HepG2 (cell line): ENCODE results near the gene ACTN4. TPM values are rescaled to one million over a fixed set of nuclear protein-coding genes. Genes with fewer than 3 reads are reported as not detected.

Source experiments
- ARID2 ChIP-seq: sonication (generic); formaldehyde crosslinking; IDR thresholded peaks from 2 replicates; pipeline ENCODE4 v1.8.1; 2022; ENCODE audit warnings: mild to moderate bottlenecking, missing genetic modification reagents, borderline replicate concordance
- BATF2 ChIP-seq: sonication (generic); formaldehyde crosslinking; IDR thresholded peaks from 2 replicates; pipeline ENCODE4 v1.8.0; 2022; ENCODE audit warnings: mild to moderate bottlenecking, missing genetic modification reagents, moderate library complexity
- CBFB ChIP-seq: sonication (generic); formaldehyde crosslinking; IDR thresholded peaks from 2 replicates; pipeline ENCODE4 v1.4.0; 2020; ENCODE audit warnings: missing genetic modification reagents
- CREM ChIP-seq, 2 experiments: sonication (generic) in 1 of 2; formaldehyde crosslinking in 1 of 2; IDR thresholded peaks; 2 replicates each; pipeline versions ENCODE4 v1.4.0 to v1.6.1; 2016 to 2020; ENCODE audit warnings: antibody characterized with exemption in 1 of 2, mild to moderate bottlenecking in 1 of 2, missing genetic modification reagents in 1 of 2
- MBD4 ChIP-seq: IDR thresholded peaks from 2 replicates; pipeline ENCODE4 v1.6.1; 2012; ENCODE audit warnings: low read length, inconsistent platforms, borderline replicate concordance
- NFE2L2 ChIP-seq: fragments of 150-350 bp; IDR thresholded peaks from 2 replicates; pipeline ENCODE4 v1.6.1; 2014; ENCODE audit warnings: low read length
- PPARG ChIP-seq: conservative IDR thresholded peaks from 2 replicates; pipeline ENCODE4 v1.6.1; 2016; ENCODE audit warnings: missing biosample characterization, missing genetic modification reagents
- PRDM4 ChIP-seq: sonication (generic); formaldehyde crosslinking; IDR thresholded peaks from 2 replicates; pipeline ENCODE4 v1.9.0; 2021; ENCODE audit warnings: missing genetic modification reagents, borderline replicate concordance
- RFX3 ChIP-seq: IDR thresholded peaks from 2 replicates; pipeline ENCODE4 v1.6.1; 2016; ENCODE audit warnings: missing biosample characterization, missing genetic modification reagents
- RFXANK ChIP-seq: IDR thresholded peaks from 2 replicates; pipeline ENCODE4 v1.6.1; 2016
- UBTF ChIP-seq: sonication (generic); formaldehyde crosslinking; IDR thresholded peaks from 2 replicates; pipeline ENCODE4 v1.4.0; 2020; ENCODE audit warnings: mild to moderate bottlenecking, missing genetic modification reagents
- ZFP41 ChIP-seq: sonication (generic); formaldehyde crosslinking; IDR thresholded peaks from 2 replicates; pipeline ENCODE4 v1.4.0; 2020; ENCODE audit warnings: mild to moderate bottlenecking, missing genetic modification reagents, borderline replicate concordance
- ZNF143 ChIP-seq: sonication (generic); formaldehyde crosslinking; IDR thresholded peaks from 2 replicates; pipeline ENCODE4 v1.4.0; 2020; ENCODE audit warnings: missing genetic modification reagents
- ZNF232 ChIP-seq: sonication (generic); formaldehyde crosslinking; IDR thresholded peaks from 2 replicates; pipeline ENCODE4 v1.4.0; 2020; ENCODE audit warnings: missing genetic modification reagents, borderline replicate concordance
- ZNF451 ChIP-seq: sonication (generic); formaldehyde crosslinking; IDR thresholded peaks from 2 replicates; pipeline ENCODE4 v1.5.0; 2020; ENCODE audit warnings: mild to moderate bottlenecking, missing genetic modification reagents
- polyA plus RNA-seq, 8 experiments: library from polyadenylated mRNA; depleted of rRNA in 3 of 8; stranded (reverse) in 7 of 8; unstranded in 1 of 8; fragments of >200 nt; fragmentation: Illumina TruSeq in 4 of 8; extraction: Trizol in 4 of 8; gene quantifications; 2 replicates each; pipeline versions ENCODE4 v1.2.1 to v1.2.3, GENCODE V29; 2011 to 2016; ENCODE audit warnings: low read depth in 4 of 8, missing spikeins in 1 of 8, mixed read lengths in 1 of 8; ENCODE audit not compliant: insufficient read depth in 1 of 8
- total RNA-seq, 5 experiments: library from RNA; depleted of rRNA; stranded (reverse); fragments of >200 nt; fragmentation: Illumina TruSeq; extraction: Trizol; gene quantifications; 2 replicates each; pipeline ENCODE4 v1.2.3, GENCODE V29; 2016; ENCODE audit warnings: low read depth in 1 of 5
- TF ChIP-seq, protein P1 (sequence below): sonication (generic); formaldehyde crosslinking; IDR thresholded peaks from 2 replicates; pipeline ENCODE4 v1.8.1; 2023; ENCODE audit warnings: missing genetic modification reagents, inconsistent platforms, borderline replicate concordance
- TF ChIP-seq, protein P2 (sequence below): sonication (generic); formaldehyde crosslinking; IDR thresholded peaks from 2 replicates; pipeline ENCODE4 v1.5.0; 2020; ENCODE audit warnings: missing genetic modification reagents, mild to moderate bottlenecking, borderline replicate concordance
- TF ChIP-seq, protein P3 (sequence below): sonication (generic); formaldehyde crosslinking; IDR thresholded peaks from 2 replicates; pipeline ENCODE4 v1.5.0; 2020; ENCODE audit warnings: mild to moderate bottlenecking, missing genetic modification reagents, borderline replicate concordance

The ACTN4 gene
- total and polyA plus RNA-seq, 2 of the 13 experiments (the other 11 are each of a cell fraction or from before 2014, with no cell fraction given) = 171 to 192 TPM

DNA sequence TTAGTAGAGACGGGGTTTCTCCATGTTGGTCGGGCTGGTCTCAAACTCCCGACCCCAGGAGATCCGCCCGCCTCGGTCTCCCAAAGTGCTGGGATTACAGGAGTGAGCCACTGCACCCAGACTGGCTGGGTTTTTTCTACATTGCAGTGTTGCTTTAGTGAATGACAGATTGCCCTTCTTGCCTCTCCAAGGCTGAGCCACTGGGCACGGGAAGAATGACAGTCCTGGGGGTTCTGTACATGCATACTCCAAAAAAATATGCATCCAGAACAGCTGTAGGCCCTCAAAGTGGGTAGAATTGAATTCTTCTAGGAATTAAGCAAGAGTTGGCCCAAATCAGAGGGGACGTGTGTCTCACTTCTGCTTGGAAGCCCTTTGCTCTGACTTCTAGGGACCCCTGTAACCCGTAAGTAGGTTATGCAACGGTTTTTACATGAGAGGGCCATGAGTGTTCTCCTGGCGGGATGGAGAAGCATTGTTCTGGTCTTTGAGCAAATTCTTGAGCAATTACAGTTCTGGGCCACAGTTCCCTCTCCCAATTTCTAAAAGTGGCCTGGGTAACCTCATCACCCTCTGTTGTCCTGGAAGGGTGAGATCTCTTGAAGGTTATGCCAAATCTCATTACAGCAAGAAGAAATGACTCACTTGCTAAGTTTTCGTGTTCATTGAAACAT is 3.6 kb downstream of the ACTN4 start (continued):
- TF ChIP-seq, protein P1, sequence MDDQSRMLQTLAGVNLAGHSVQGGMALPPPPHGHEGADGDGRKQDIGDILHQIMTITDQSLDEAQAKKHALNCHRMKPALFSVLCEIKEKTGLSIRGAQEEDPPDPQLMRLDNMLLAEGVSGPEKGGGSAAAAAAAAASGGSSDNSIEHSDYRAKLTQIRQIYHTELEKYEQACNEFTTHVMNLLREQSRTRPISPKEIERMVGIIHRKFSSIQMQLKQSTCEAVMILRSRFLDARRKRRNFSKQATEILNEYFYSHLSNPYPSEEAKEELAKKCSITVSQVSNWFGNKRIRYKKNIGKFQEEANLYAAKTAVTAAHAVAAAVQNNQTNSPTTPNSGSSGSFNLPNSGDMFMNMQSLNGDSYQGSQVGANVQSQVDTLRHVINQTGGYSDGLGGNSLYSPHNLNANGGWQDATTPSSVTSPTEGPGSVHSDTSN (CRISPR knock-in tag) = no peak
- TF ChIP-seq ZNF232 (CRISPR knock-in tag) (no peak), ARID2 (CRISPR knock-in tag) (no peak), RFXANK (CRISPR knock-in tag) (no peak), CBFB (CRISPR knock-in tag) (no peak), NFE2L2 (no peak), BATF2 (CRISPR knock-in tag) (no peak), UBTF (CRISPR knock-in tag) (0 out of 2 replicates have a peak, but pooled peaks have one; percentile 6), CREM (IDR thresholded peaks at IDR 0.05) (0 out of 2 replicates have a peak, but pooled peaks have one; percentile 12), CREM (CRISPR knock-in tag; IDR thresholded peaks at IDR 0.05) (no peak), MBD4 (no peak), ZNF143 (CRISPR knock-in tag) (no peak), ZNF451 (CRISPR knock-in tag) (no peak), PRDM4 (CRISPR knock-in tag) (no peak), PPARG (CRISPR knock-in tag) (no peak), ZFP41 (no peak), RFX3 (no peak)
- TF ChIP-seq, protein P2, sequence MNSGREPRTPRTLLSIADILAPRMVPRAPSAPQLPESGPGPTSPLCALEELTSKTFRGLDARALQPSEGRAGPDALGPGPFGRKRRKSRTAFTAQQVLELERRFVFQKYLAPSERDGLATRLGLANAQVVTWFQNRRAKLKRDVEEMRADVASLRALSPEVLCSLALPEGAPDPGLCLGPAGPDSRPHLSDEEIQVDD = no peak
- TF ChIP-seq, protein P3, sequence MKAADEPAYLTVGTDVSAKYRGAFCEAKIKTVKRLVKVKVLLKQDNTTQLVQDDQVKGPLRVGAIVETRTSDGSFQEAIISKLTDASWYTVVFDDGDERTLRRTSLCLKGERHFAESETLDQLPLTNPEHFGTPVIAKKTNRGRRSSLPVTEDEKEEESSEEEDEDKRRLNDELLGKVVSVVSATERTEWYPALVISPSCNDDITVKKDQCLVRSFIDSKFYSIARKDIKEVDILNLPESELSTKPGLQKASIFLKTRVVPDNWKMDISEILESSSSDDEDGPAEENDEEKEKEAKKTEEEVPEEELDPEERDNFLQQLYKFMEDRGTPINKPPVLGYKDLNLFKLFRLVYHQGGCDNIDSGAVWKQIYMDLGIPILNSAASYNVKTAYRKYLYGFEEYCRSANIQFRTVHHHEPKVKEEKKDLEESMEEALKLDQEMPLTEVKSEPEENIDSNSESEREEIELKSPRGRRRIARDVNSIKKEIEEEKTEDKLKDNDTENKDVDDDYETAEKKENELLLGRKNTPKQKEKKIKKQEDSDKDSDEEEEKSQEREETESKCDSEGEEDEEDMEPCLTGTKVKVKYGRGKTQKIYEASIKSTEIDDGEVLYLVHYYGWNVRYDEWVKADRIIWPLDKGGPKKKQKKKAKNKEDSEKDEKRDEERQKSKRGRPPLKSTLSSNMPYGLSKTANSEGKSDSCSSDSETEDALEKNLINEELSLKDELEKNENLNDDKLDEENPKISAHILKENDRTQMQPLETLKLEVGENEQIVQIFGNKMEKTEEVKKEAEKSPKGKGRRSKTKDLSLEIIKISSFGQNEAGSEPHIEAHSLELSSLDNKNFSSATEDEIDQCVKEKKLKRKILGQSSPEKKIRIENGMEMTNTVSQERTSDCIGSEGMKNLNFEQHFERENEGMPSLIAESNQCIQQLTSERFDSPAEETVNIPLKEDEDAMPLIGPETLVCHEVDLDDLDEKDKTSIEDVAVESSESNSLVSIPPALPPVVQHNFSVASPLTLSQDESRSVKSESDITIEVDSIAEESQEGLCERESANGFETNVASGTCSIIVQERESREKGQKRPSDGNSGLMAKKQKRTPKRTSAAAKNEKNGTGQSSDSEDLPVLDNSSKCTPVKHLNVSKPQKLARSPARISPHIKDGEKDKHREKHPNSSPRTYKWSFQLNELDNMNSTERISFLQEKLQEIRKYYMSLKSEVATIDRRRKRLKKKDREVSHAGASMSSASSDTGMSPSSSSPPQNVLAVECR (CRISPR knock-in tag) = no peak
